HG03108 (cell line): ENCODE data around the gene KIF6.

ENCODE experiments used
- ATAC-seq: cut with Tn5 transposase; IDR thresholded peaks from one replicate; pipeline ENCODE4 v1.9.1; 2021; ENCODE audit warnings: moderate library complexity; ENCODE audit not compliant: unreplicated experiment

Gene KIF6

GRCh38 chr6:39453956-39454524 lies 271.2 kb downstream of the KIF6 start:
- no peak for ATAC-seq

GRCh38 chr6:39453241-39453640 lies 272.0 kb downstream of the KIF6 start:
- no peak for ATAC-seq

GRCh38 chr6:39452306-39453145 lies 272.7 kb downstream of the KIF6 start:
- ATAC-seq: no peak

- ATAC-seq: no peak
These were observed 273.4 kb downstream of the KIF6 start for GRCh38 chr6:39451831-39452230.

- ATAC-seq: no peak
These were observed 276.2 kb downstream of the KIF6 start for GRCh38 chr6:39449022-39449421.

- ATAC-seq: no peak
These were observed 278.3 kb downstream of the KIF6 start for GRCh38 chr6:39446909-39447308.

- ATAC-seq: no peak
These were observed 279.5 kb downstream of the KIF6 start for GRCh38 chr6:39445667-39446066.

- no peak for ATAC-seq
These were observed 280.7 kb downstream of the KIF6 start for GRCh38 chr6:39444479-39445019.

- no peak for ATAC-seq
These were observed 283.2 kb downstream of the KIF6 start for GRCh38 chr6:39441986-39442385.

GRCh38 chr6:39441301-39441700 lies 283.9 kb downstream of the KIF6 start:
- no peak for ATAC-seq

GRCh38 chr6:39440039-39440426 lies 285.2 kb downstream of the KIF6 start:
- ATAC-seq: no peak

GRCh38 chr6:39439342-39440038 lies 285.7 kb downstream of the KIF6 start:
- no peak for ATAC-seq

- ATAC-seq: no peak
These were observed 291.6 kb downstream of the KIF6 start for GRCh38 chr6:39433630-39434029.

GRCh38 chr6:39432330-39433025 lies 292.7 kb downstream of the KIF6 start:
- no peak for ATAC-seq

GRCh38 chr6:39430871-39431523 lies 294.2 kb downstream of the KIF6 start:
- ATAC-seq: no peak

GRCh38 chr6:39430446-39430845 lies 294.8 kb downstream of the KIF6 start:
- ATAC-seq: no peak

- no peak for ATAC-seq
These were observed 296.4 kb downstream of the KIF6 start for GRCh38 chr6:39428816-39429215.

GRCh38 chr6:39428152-39428551 lies 297.1 kb downstream of the KIF6 start:
- no peak for ATAC-seq

- ATAC-seq: no peak
These were observed 299.1 kb downstream of the KIF6 start for GRCh38 chr6:39426073-39426456.

GRCh38 chr6:39425346-39426072 lies 299.7 kb downstream of the KIF6 start:
- no peak for ATAC-seq
